Measurements from ENCODE around the gene MOSPD3. TPM values are rescaled to one million over a fixed set of nuclear protein-coding genes. Genes with fewer than 3 reads are reported as not detected.
A peak's percentile ranks its signal among the peaks of the same experiment; 100 is the strongest.

MOSPD3 gene
- total RNA-seq, 4 donors from 2014 or later: 13.5 to 39.6 (median 18.4) TPM

DNA sequence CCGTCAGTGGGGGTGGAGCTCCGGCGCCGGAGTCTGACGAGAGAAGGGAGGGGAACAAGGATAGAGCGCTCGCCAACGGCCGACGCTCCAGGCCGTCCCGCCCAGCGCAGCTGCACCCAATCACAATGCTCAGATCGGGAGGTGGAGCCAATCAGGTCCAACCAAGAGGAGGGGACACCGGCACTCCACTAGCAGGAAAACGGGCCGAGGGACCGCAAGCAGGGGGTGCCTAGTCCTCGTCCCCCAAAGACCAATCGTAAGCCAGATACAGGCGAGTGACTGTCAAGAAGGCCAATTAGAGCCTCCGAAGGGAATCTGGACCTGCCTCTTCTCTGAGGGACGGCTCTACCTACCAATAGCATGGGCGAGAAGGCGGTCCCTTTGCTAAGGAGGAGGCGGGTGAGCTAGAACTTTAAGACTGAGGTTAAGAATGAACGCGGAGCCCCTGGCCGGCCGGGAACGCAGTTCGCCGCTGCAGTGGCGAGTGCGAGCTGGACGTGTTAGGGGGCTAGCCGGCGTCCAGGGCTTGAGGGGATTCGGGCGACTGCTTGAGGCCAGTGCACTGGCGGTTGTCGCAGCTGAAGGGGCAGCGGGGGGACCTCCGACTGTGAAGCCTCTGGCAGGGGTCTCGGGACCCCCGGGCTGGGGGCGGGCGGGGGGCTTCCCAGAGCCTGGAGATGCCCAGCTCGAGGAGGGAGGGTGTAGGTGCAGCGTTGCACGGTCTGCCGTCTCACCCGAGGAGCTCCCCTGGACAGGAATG, 25.9 kb upstream of the MOSPD3 start, which contains the start of gene FBXO24:
TSS of gene FBXO24 (plus strand) at position 63 of the 760 bp plus-strand sequence. CDS start at position 361, 298 bp downstream.
- 0% methylated on average over 48 of the region's 53 CpGs; no CpG with 5 or more reads in 1 of the 2 donors for WGBS, 2 donors (ENCODE audit: low coverage in 1 of 2)
- H3K36me3 ChIP-seq: peaks cover 0 to 7% (median 3%) of the 10 kb centered on the region in 4 donors
- peak within 1 kb of the TSS; percentile 82 to 100 (median 96) for H3K4me3 ChIP-seq
- TF ChIP-seq, protein P1, sequence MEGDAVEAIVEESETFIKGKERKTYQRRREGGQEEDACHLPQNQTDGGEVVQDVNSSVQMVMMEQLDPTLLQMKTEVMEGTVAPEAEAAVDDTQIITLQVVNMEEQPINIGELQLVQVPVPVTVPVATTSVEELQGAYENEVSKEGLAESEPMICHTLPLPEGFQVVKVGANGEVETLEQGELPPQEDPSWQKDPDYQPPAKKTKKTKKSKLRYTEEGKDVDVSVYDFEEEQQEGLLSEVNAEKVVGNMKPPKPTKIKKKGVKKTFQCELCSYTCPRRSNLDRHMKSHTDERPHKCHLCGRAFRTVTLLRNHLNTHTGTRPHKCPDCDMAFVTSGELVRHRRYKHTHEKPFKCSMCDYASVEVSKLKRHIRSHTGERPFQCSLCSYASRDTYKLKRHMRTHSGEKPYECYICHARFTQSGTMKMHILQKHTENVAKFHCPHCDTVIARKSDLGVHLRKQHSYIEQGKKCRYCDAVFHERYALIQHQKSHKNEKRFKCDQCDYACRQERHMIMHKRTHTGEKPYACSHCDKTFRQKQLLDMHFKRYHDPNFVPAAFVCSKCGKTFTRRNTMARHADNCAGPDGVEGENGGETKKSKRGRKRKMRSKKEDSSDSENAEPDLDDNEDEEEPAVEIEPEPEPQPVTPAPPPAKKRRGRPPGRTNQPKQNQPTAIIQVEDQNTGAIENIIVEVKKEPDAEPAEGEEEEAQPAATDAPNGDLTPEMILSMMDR (IDR thresholded peaks at IDR 0.05): no peak
- TF ChIP-seq POLR2AphosphoS5 (IDR thresholded peaks at IDR 0.05): peak in 2 of 3 donors; percentile 28 to 64
- H3K27ac ChIP-seq: peak within 1 kb of the TSS; percentile 97 to 99 (median 98)
- H3K9me3 ChIP-seq: no peaks in the 10 kb centered on the region
- intact Hi-C loops (cut with DNase I; ENCODE audit: low total_unique reads) (no loop called here), in situ Hi-C loops (cut with MboI; ENCODE audit: low pct_ligation_motif_present in 1 of 4, low pct_unique_long_range_greater_than_20kb in 1 of 4, low sequenced_read_pairs in 3 of 4) (loop anchor here in 2 of 4 donors (10.0 to 25.0 kb wide), 2 partner anchors 88 to 101 kb away; partner anchors contain the start of genes GIGYF1 (in 1 of the 2) and GNB2 (in 1 of the 2))
- peak; percentile 100 for DNase-seq
- peaks cover 9 to 40% (median 33%) of the 10 kb centered on the region in 4 donors for H3K4me1 ChIP-seq
- H3K27me3 ChIP-seq: no peaks in the 10 kb centered on the region

DNA sequence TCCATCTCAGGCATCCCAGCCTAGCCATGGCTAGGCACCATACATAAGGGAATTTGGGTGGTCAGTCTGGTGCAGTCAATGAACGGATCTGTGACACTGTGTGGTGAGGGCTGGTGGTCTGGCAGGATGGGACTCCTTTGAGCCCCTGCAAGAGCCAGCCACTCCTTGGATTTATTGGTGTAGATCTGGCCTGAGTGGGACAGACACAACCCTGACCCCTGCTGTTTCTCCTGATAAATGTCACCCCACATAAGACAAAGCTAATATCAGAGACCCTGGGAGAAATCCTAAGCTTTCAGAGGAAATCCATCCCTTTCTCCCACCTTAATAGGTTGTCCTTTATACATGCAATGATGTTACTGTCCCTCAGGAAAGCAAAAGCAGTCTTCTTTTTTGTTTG, 23.9 kb upstream of the MOSPD3 start:
- no peak for TF ChIP-seq EP300 (IDR thresholded peaks at IDR 0.05; ENCODE audit: low read depth)
- TF ChIP-seq POLR2A (IDR thresholded peaks at IDR 0.05): no peak
- no peak for TF ChIP-seq POLR2AphosphoS5 (IDR thresholded peaks at IDR 0.05)
- TF ChIP-seq, protein P1 (IDR thresholded peaks at IDR 0.05): peak in 3 of 5 experiments; percentile 9 to 19 (median 17)
- intact Hi-C loops (cut with DNase I; ENCODE audit: low total_unique reads): no loop called here

DNA sequence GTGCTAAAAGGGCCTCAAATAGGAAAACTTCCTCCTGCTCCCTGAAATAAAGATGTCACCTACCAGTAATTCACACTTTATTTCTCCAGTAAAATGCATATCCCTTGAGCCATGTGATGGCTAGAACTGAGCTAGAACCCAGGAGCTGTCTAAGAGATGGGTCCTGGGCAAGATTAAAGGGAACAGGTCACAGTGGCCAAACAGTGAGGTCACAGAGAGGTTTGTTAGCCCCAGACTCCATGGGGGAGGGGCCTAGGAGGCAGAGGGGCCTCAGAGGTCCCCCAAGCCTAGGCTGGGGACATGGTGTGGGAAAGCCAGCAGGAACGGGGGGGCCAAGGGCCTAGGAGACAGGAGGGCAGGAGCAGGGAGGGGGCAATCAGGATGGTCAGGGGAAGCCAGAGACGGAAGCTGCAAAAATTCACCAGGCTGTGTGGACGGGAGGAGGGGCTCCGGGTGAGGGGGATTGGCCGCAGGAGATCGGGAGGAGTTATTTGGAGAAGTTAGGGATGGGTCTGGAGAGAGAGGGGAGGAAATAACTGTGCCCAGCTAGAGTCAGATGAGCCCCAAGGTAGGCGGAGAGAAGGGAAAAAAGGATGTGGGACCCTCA, 22.9 kb upstream of the MOSPD3 start:
- Histone ChIP-seq H3K27ac (peak overlapping the region in 1 of 4 donors; percentile 21), H3K27me3 (no peaks in the 10 kb centered on the region), H3K4me3 (no peak overlapping the region), H3K4me1 (peaks cover 5 to 19% (median 15%) of the 10 kb centered on the region in 4 donors), H3K36me3 (no peaks in the 10 kb centered on the region), H3K9me3 (no peaks in the 10 kb centered on the region)
- TF ChIP-seq EP300 (IDR thresholded peaks at IDR 0.05; ENCODE audit: low read depth) (no peak), POLR2A (IDR thresholded peaks at IDR 0.05) (no peak), POLR2AphosphoS5 (IDR thresholded peaks at IDR 0.05) (no peak)
- TF ChIP-seq, protein P1 (IDR thresholded peaks at IDR 0.05): no peak
- no peak for DNase-seq
- intact Hi-C loops (cut with DNase I; ENCODE audit: low total_unique reads): no loop called here
- WGBS, 2 donors (ENCODE audit: low coverage in 1 of 2): 64 to 67% methylated on average over 7 of the region's 7 CpGs
- in situ Hi-C loops (cut with MboI; ENCODE audit: low pct_ligation_motif_present in 1 of 4, low pct_unique_long_range_greater_than_20kb in 1 of 4, low sequenced_read_pairs in 3 of 4): loop anchor here in 2 of 4 donors (10.0 to 25.0 kb wide), 2 partner anchors 85 to 98 kb away; partner anchors contain the start of genes GIGYF1 (in 1 of the 2) and GNB2 (in 1 of the 2)

More for the DNA sequence above, 23.9 kb upstream of the MOSPD3 start:
- in situ Hi-C loops (cut with MboI; ENCODE audit: low pct_ligation_motif_present in 1 of 4, low pct_unique_long_range_greater_than_20kb in 1 of 4, low sequenced_read_pairs in 3 of 4): loop anchor here in 2 of 4 donors (10.0 to 25.0 kb wide), 2 partner anchors 86 to 99 kb away; partner anchors contain the start of genes GIGYF1 (in 1 of the 2) and GNB2 (in 1 of the 2)
- no peak overlapping the region for H3K27ac ChIP-seq
- no peak overlapping the region for H3K4me3 ChIP-seq
- whole genome bisulfite sequencing, 2 donors (ENCODE audit: low coverage in 1 of 2): 81% methylated on average over 1 of the region's 1 CpG; no CpG with 5 or more reads in 1 of the 2 donors
- H3K4me1 ChIP-seq: peaks cover 9 to 29% (median 25%) of the 10 kb centered on the region in 4 donors
- H3K9me3 ChIP-seq: no peaks in the 10 kb centered on the region
- H3K36me3 ChIP-seq: no peaks in the 10 kb centered on the region
- no peaks in the 10 kb centered on the region for H3K27me3 ChIP-seq
- DNase-seq: no peak
